Adrenal gland (tissue), 12 donors: ENCODE measurements around the gene TCHH. TPM values are rescaled to one million over a fixed set of nuclear protein-coding genes. Genes with fewer than 3 reads are reported as not detected.

ENCODE experiments used
- DNase-seq, 7 donors: peaks; one replicate each; pipeline ENCODE4 v3.0.0-alpha.2; 2019 to 2020
- H3K27ac ChIP-seq, 5 donors: fragments of 200-600 bp; sonication (generic) in 4 of 5; 1 replicate in 3 of 5; 2 replicates in 2 of 5; pipeline versions ENCODE4 v1.5.1 to v1.8.0; 2016 to 2020; ENCODE audit warnings: mild to moderate bottlenecking in 1 of 5
- H3K27me3 ChIP-seq: fragments of 200-600 bp; 2 replicates; pipeline ENCODE4 v1.8.0; 2021
- H3K36me3 ChIP-seq, 2 donors: fragments of 200-600 bp; replicated peaks in 1 of 2; 1 replicate in 1 of 2; 2 replicates in 1 of 2; pipeline versions ENCODE4 v1.5.1 to v1.8.0; 2018 to 2022
- H3K4me1 ChIP-seq, 2 donors: fragments of 200-600 bp; replicated peaks in 1 of 2; 1 replicate in 1 of 2; 2 replicates in 1 of 2; pipeline versions ENCODE4 v1.5.1 to v1.8.0; 2018 to 2021
- H3K4me3 ChIP-seq, 4 donors: fragments of 200-600 bp; sonication (generic) in 3 of 4; one replicate each; pipeline ENCODE4 v1.5.1; 2016 to 2018
- H3K9me3 ChIP-seq, 3 donors: fragments of 200-600 bp; sonication (generic) in 1 of 3; replicated peaks in 1 of 3; 1 replicate in 2 of 3; 2 replicates in 1 of 3; pipeline versions ENCODE4 v1.5.1 to v1.8.0; 2016 to 2021
- CTCF ChIP-seq, 6 experiments: fragments of 450-650 bp in 4 of 6; fragments of 200-600 bp in 2 of 6; sonication (generic) in 1 of 6; IDR thresholded peaks; 1 replicate in 5 of 6; 2 replicates in 1 of 6; pipeline versions ENCODE4 v1.5.1 to v1.8.0; 2016 to 2021; ENCODE audit warnings: antibody characterized with exemption in 6 of 6, mild to moderate bottlenecking in 2 of 6, moderate library complexity in 1 of 6
- POLR2A ChIP-seq, 2 donors: fragments of 450-650 bp; IDR thresholded peaks; one replicate each; pipeline ENCODE4 v1.6.1; 2017; ENCODE audit warnings: antibody characterized with exemption in 2 of 2, mild to moderate bottlenecking in 2 of 2, moderate library complexity in 1 of 2
- WGBS, 4 donors: extraction: QIAGEN DNeasy Blood & Tissue Kit in 2 of 4; methylation state at CpG; one replicate each; pipeline versions ENCODE4 v1.1.5 to v1.1.7; 2013 to 2017; 5-methylcytosine and 5-hydroxymethylcytosine counted together
- intact Hi-C, 2 donors: fragments of 100-400 bp; cut with DNase I; formaldehyde crosslinking; loops; one replicate each; pipeline versions ENCODE4 v1.14.1 to v1.15.0; 2022 to 2023
- polyA plus RNA-seq, 3 donors: library from polyadenylated mRNA; stranded (reverse); fragments of 200-250 nt in 2 of 3; fragments of 350-450 nt in 1 of 3; fragmentation: Illumina TruSeq in 1 of 3; extraction: RNeasy Lipid Tissue Mini Kit (QIAGEN cat#74804) in 1 of 3; gene quantifications; one replicate each; pipeline ENCODE4 v1.2.3, GENCODE V29; 2013 to 2014
- total RNA-seq, 9 donors: library from RNA; depleted of rRNA in 4 of 9; stranded (reverse); fragments of >200 nt in 4 of 9; fragments of 120-200 nt in 1 of 9; fragmentation: NEBNext Ultra II Directional in 1 of 9; extraction: Animal tissue kit (Norgen Biotek cat#: 25700) in 1 of 9; gene quantifications; one replicate each; pipeline versions ENCODE4 v1.1.0 to v1.2.4, GENCODE V29; 2013 to 2023
- donor health status: healthy with polysubstance abuse.
- donor health status: Bipolar disorder and iron deficiency.
- donor health status: DM: yes; HTN: yes; CAD: no.
- donor health status: DM: no; HTN: no; CAD: no.
- donor health status: DM: no; HTN: no; CAD: no.
- donor health status: DM: yes; HTN: yes; CAD: no.

TCHH gene
- total and polyA plus RNA-seq, 12 donors, result under 0.01 to 0.32 (median 0.17) TPM; not detected in 1

GRCh38 chr1:152141971-152142584 is 26.8 kb upstream of the TCHH start:
- TF ChIP-seq POLR2A (IDR thresholded peaks at IDR 0.05), result no peak
- TF ChIP-seq CTCF (IDR thresholded peaks at IDR 0.05), result peak; percentile 73 to 90 (median 84)
- Histone ChIP-seq H3K4me1 (no peaks in the 10 kb centered on the region), H3K36me3 (no peaks in the 10 kb centered on the region), H3K4me3 (no peak overlapping the region), H3K9me3 (no peaks in the 10 kb centered on the region), H3K27ac (no peak overlapping the region), H3K27me3 (no peaks in the 10 kb centered on the region)
- WGBS, 4 donors, result 0 to 2% (median 0%) methylated on average over 1 of the region's 1 CpG
- intact Hi-C loops, result loop anchor here (2.0 to 5.0 kb wide), 3 partner anchors 43 to 315 kb away; no protein-coding TSS in a partner anchor
- peak; percentile 31 to 85 (median 64) for DNase-seq

- no peaks in the 10 kb centered on the region for H3K27me3 ChIP-seq
- no peaks in the 10 kb centered on the region for H3K9me3 ChIP-seq
- H3K4me3 ChIP-seq, result no peak overlapping the region
- no peak overlapping the region for H3K27ac ChIP-seq
- TF ChIP-seq CTCF (IDR thresholded peaks at IDR 0.05), result no peak
- TF ChIP-seq POLR2A (IDR thresholded peaks at IDR 0.05), result no peak
- DNase-seq, result no peak
- no peaks in the 10 kb centered on the region for H3K4me1 ChIP-seq
- intact Hi-C loops, result no loop called here
- H3K36me3 ChIP-seq, result no peaks in the 10 kb centered on the region
Observed at GRCh38 chr1:152137215-152137614, 22.0 kb upstream of the TCHH start.

- Histone ChIP-seq H3K4me1 (no peaks in the 10 kb centered on the region), H3K27ac (no peak overlapping the region), H3K27me3 (peaks cover 18% of the 10 kb centered on the region), H3K4me3 (no peak overlapping the region), H3K36me3 (no peaks in the 10 kb centered on the region), H3K9me3 (no peaks in the 10 kb centered on the region)
- TF ChIP-seq CTCF (IDR thresholded peaks at IDR 0.05), result no peak
- no peak for TF ChIP-seq POLR2A (IDR thresholded peaks at IDR 0.05)
- DNase-seq, result no peak
- intact Hi-C loops, result no loop called here
Observed at GRCh38 chr1:152130186-152130585, 14.9 kb upstream of the TCHH start.

- no peaks in the 10 kb centered on the region for H3K9me3 ChIP-seq
- H3K27me3 ChIP-seq, result peaks cover 18% of the 10 kb centered on the region
- DNase-seq, result no peak
- no peak overlapping the region for H3K4me3 ChIP-seq
- no peaks in the 10 kb centered on the region for H3K4me1 ChIP-seq
- TF ChIP-seq CTCF (IDR thresholded peaks at IDR 0.05), result no peak
- TF ChIP-seq POLR2A (IDR thresholded peaks at IDR 0.05), result no peak
- intact Hi-C loops, result no loop called here
- no peak overlapping the region for H3K27ac ChIP-seq
- no peaks in the 10 kb centered on the region for H3K36me3 ChIP-seq
Observed at GRCh38 chr1:152127673-152128072, 12.4 kb upstream of the TCHH start.
